SW480 (cell line): ENCODE data around the gene GPC2.
"Not testable (repeated sequence)": the region's sequence is repeated elsewhere in the genome, so short reads cannot be mapped to it uniquely, and the experiment has no call there.

Experiments
- DNase-seq: peaks from one replicate; pipeline ENCODE4 v3.0.0-alpha.2; 2016; ENCODE audit warnings: low spot score

GPC2 gene

GRCh38 chr7:100177045-100178001 lies at the start of gene GPC2, which contains the start of gene STAG3:
GPC2 (minus strand) TSS chr7:100177381; CDS start chr7:100177199, 182 bp downstream.
STAG3 (plus strand) TSS chr7:100177918; CDS start chr7:100180557, 2,639 bp downstream.
- DNase-seq: peak; percentile 99

- DNase-seq: not testable (repeated sequence)
These were observed 47.7 kb upstream of the GPC2 start for GRCh38 chr7:100224891-100225290.

- DNase-seq: not testable (repeated sequence)
These were observed 46.3 kb upstream of the GPC2 start for GRCh38 chr7:100223376-100223927.

- no peak for DNase-seq
These were observed 45.4 kb upstream of the GPC2 start for GRCh38 chr7:100222445-100223132.

GRCh38 chr7:100221767-100222444 lies 44.7 kb upstream of the GPC2 start:
- DNase-seq: no peak

- peak; percentile 55 for DNase-seq
These were observed 44.1 kb upstream of the GPC2 start for GRCh38 chr7:100221231-100221718.

GRCh38 chr7:100220586-100221230 lies 43.5 kb upstream of the GPC2 start:
- DNase-seq: no peak

- not testable (repeated sequence) for DNase-seq
These were observed 42.8 kb upstream of the GPC2 start, which contains the start of gene PVRIG for GRCh38 chr7:100219801-100220585. PVRIG (plus strand) TSS chr7:100219949; CDS start chr7:100219971, 22 bp downstream.

- no peak for DNase-seq
These were observed 42.1 kb upstream of the GPC2 start for GRCh38 chr7:100219271-100219737.

- DNase-seq: not testable (repeated sequence)
These were observed 40.8 kb upstream of the GPC2 start for GRCh38 chr7:100217934-100218333.

GRCh38 chr7:100215895-100216294 lies 38.7 kb upstream of the GPC2 start:
- DNase-seq: no peak

- peak; percentile 82 for DNase-seq
These were observed 37.2 kb upstream of the GPC2 start for GRCh38 chr7:100214356-100214755.

- peak; percentile 30 for DNase-seq
These were observed 36.5 kb upstream of the GPC2 start for GRCh38 chr7:100213672-100214071.

- no peak for DNase-seq
These were observed 35.6 kb upstream of the GPC2 start for GRCh38 chr7:100212631-100213286.

- no peak for DNase-seq
These were observed 34.2 kb upstream of the GPC2 start for GRCh38 chr7:100211342-100211780.

- DNase-seq: no peak
These were observed 33.6 kb upstream of the GPC2 start for GRCh38 chr7:100210805-100211204.

- DNase-seq: no peak
These were observed 32.3 kb upstream of the GPC2 start for GRCh38 chr7:100209493-100209892.

- DNase-seq: no peak
These were observed 31.8 kb upstream of the GPC2 start for GRCh38 chr7:100208911-100209408.

- no peak for DNase-seq
These were observed 27.3 kb upstream of the GPC2 start for GRCh38 chr7:100204454-100204853.
